Head of caudate nucleus (tissue), 42 donors: ENCODE results near the gene MEAK7.
"Not testable (repeated sequence)": the region's sequence is repeated elsewhere in the genome, so short reads cannot be mapped to it uniquely, and the experiment has no call there.

ENCODE experiments used
- DNase-seq, 42 donors: peaks; one replicate each; pipeline versions ENCODE4 v3.0.0 to v3.0.0-alpha.2; 2020 to 2021; ENCODE audit warnings: mixed read lengths in 7 of 42
- intact Hi-C: fragments of 100-400 bp; cut with DNase I; formaldehyde crosslinking; loops from one replicate; pipeline ENCODE4 v1.15.0; 2022

The MEAK7 gene

DNA sequence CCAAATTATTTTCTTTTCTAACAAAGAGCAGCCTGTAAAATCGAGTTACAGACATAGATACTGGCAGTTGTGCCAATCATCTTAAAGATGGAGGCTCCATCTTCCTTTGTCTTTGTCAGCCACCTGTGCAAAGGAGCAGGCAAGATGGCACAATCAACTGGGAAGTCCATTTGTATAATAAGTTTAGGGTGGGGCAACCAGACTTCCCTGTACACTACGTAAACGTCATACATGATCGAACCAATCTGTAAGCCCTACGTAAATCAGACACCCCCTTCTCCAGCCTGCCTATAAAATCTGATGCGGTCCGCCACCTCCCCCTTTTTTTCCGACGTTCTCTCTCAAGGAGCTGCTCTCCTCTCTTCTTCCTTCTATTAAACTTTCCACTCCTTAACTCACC, 31.4 kb upstream of the MEAK7 start:
- DNase-seq = no peak

DNA sequence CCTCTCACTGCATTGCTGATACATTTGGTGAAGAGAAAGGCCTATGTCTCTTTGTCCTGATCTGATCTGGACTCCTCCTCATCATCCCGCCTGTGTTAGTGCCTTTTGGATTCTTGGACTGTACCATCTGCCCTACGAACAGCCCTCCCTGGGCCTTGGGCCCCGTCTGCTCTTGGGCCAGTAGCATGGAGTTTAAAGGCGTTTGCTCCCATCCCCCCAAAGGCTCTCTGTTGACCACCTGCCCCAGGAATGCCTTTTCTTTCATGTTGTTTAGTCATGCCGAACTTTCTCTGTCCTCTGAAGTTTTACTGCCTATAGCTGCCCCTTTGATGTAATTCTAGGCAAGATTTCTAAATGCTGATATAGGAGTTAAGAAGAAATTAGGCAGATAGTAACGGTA, 30.9 kb upstream of the MEAK7 start:
- intact Hi-C loops = no loop called here
- DNase-seq = no peak

More for the DNA sequence above, 31.4 kb upstream of the MEAK7 start:
- intact Hi-C loops = no loop called here

DNA sequence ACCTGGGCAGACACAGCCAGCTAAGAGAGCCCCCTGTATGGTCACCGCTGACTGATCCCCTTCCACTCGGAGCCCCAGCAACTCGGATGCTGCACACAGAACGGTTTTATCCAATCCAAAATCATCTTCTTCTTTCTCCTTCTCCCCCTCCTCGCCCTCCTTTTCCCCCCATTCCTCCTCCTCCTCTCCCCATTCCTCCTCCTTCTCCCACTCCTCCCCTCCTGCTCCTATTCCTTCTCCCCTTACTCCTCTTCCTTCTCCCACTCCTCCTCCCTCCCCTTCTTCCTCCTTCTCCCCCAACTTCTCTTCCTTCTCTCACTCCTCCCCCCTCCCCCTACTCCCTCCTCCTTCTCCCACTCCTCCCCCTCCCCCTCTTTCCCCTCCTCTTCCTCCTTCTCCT, 30.4 kb upstream of the MEAK7 start:
- intact Hi-C loops = no loop called here

DNA sequence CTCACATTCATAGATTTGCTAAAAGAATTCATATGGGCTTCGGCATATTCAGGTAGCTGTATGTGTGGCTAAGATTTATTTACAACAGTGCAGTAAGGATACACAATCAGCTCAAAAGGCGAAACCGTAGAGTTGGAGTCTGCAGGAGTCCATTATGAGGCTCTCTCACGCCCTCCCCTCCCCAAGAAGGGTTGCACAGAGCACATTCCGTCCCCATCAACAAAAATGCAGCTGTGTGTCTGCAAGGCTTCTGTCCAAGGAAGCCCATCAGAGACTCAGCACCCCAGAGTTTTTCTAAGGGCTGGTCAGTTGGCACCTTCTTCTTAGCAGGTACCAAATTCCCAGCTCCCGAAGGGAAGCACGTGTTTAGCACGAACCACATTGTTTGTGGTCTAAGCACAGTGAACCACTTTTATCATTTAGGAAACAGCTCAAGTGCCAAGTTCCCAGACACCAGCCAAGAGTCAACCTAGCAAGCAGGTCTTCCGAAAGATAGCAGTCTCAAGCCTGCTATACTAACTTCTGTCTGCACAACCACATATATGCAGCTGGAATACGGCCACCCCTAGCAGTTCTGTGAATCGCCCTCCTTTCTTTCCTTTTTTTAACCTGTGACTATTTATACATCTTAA, 28.5 kb upstream of the MEAK7 start:
- intact Hi-C loops = no loop called here
- DNase-seq = no peak

More for the DNA sequence above, 30.4 kb upstream of the MEAK7 start:
- DNase-seq = no peak

DNA sequence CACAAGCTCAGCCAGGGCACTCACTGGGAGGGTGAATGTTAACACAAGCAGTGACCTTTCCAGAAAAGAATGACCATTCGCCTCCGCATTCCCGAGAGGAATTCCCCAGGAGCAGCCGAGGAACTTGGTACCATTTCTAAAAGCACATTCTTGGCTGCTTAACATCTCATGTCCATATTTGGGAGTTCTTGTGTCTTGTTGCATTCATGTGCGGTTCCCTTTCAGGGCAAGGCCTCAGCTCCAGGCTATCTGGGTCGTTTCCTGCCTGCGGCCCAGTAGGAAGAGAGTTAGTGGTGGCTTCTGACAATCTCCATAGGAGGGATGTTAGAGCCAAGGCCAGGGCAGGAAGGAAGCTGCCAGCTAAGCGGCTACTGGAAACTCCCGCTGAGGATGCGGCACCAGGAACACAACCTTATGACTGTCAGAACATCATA, 27.8 kb upstream of the MEAK7 start:
- intact Hi-C loops = no loop called here
- peak in 1 of 42 donors; percentile 18 for DNase-seq

DNA sequence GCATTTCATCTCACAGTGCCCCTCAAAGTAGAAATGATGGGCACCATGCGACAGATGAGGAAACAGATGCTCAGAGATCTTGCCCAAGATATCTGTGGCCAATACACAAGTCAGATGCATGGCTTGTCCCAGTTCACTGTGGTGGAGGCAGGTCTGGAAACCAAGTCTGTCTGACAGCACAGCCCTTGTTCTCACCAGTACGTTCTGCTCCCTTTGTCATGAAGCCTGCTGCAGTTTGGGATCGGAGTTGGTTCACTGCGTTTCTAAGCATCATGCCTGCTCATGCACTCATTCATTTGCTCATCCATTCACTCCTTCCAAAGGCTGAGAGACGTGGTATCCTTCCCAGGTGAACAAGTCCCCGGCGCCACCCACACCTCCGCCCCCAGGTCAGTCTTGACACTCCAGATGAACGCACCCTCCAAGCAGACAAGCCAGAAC, 27.2 kb upstream of the MEAK7 start:
- no peak for DNase-seq
- intact Hi-C loops = no loop called here

DNA sequence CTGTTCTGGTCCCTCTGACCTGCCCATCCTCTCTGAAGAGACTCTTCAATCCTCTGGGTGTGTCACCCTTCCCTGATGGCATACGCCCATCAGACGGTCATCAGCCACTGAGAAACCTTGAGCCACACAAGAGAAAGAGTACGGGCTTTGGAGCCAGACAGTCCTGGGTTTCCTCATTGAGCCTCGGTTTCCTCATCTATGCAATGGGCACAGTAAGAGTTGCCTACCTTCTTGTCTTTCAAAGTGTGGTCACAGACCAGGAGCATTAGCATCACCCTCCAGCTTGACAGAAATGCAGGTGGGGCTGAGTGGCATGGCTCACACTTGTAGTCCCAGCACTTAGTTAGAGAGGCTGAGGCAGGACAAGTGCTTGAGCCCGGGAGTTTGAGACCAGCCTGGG, 26.1 kb upstream of the MEAK7 start:
- no peak for DNase-seq
- intact Hi-C loops = no loop called here

DNA sequence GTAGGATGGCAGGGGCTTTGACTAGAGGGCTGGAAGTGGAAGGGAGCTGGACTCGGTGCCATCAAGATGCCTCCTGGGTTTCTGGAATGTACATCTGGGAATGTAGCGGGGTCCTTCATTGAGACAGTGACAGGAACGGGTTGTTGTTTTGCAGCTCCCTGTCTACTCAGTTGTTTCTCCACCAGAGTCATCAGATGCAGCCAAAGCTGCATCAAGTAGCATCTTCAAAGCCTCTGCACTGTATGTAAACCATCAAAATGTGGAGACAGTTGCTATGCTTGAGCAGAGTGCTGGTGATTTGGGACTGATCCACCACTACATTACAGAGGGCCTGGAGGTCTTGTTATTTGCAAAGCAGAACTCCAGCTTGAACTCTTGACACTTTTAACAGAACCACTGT, 25.1 kb upstream of the MEAK7 start:
- no peak for DNase-seq
- intact Hi-C loops = no loop called here

DNA sequence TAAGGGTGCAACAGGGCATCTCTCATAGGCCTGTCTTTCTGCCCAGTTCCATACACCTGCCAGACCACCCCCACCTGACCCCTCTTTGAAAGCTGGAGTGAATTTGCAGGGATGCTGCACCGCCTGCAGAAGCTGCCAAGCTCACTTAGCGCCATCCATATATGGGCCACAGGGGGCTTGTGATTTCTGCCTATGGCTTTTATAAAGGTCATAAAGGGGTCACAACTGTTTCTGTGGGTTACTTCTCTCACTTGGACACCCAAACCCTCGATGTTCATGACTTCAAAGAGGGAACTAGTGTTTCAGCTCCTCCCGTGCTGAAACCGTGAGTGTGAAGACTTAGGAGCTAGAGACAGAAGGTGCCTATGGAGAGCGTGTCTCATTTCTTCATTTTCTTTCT, 23.9 kb upstream of the MEAK7 start:
- DNase-seq = no peak
- intact Hi-C loops = no loop called here

DNA sequence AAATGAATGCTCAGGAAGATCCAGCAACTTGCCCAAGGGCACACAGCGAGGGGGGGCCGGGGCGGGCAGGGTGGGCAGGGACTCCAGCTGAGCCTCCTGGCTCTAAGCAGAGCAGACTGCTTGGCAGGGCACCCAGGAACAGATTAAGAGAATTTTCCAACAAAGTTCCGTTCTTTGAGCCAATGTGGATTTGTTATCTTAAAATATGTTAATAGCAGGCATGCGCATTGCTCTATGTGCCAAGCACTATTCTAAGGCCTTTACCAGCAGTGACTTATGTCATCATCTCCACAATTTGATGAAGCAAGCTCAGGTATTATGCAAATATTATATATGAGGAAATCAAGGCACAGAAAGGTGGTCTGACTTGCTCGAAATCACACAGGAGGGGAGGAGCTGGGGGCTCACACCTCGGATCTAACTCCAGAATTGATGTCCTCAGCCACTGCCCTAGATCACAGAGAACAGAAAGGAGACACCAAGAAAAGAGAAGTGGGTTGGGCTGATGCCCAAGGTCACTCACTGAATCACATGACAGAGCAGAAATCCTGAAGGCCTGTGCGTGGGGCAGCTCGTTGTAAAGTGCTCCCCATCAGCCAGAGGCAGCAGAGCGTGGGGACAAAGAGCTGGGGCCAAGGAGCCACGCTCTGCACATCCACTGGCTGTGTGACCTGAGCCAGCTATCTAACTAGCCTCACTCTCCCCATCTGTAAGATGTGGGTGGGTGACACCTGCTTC, 23.2 kb upstream of the MEAK7 start:
- intact Hi-C loops = no loop called here
- DNase-seq = peak in 1 of 42 donors; percentile 19

DNA sequence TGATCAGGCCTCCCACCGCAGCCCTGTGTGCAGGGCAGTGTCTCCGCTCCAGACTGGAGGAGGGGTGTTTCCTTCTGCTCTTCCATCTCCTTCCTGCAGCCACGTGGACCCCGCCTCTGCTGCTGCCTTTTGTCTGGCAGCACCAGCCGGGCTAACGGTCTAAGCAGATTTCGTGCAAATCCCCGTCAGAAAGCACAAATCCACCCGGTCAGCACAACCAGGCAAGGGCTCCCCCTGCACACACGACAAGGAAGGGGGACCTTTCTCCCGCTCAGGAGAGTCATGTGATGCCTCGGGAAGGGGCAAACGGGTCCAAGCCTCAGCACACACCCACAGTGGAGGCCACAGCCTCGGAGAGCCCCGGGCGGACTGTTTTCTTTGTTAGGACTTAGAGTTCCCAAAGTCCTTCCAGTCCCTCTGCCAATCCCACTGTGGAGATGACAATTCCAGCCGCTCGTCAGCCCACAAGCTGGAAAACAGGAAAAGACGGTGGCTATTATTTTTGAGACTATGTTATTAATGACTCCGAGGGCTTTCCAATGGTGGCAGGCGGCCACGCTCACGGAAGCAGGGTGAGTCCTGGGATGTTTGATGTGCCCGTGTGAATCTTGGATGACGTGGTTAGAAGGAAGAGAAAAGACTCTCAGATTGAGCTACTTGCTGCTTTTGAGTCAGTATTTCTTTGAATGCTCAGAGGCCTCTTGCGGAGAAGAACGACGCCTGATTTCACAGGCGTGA, 22.5 kb upstream of the MEAK7 start:
- intact Hi-C loops = no loop called here
- DNase-seq = peak in 1 of 42 donors; percentile 21

DNA sequence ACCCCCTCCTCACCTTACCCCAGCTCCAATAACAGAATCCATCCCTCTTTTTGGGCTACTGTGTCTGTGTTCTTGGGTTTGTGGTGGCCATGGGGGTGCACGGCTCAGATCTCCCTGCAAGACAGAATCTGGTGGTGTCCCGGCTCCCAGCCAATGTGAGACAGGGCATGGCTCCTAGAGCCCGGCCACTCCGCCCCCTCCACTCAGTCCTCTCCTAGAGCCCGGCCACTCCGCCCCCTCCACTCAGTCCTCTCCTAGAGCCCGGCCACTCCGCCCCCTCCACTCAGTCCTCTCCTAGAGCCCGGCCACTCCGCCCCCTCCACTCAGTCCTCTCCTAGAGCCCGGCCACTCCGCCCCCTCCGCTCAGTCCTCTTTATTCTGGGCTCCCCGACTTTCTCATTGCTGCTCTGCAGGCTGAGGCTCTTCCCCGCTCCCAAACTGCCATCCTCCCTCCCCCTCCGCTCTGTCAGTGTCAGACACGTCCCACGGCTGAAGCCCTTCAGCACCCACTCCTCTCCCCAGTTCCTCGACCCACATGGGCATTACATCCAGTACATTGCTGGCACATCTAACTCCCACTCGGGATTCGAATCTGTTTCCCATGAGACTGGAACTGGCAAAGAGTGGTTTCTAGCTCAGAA, 20.6 kb upstream of the MEAK7 start:
- intact Hi-C loops, DNase-seq: not testable (repeated sequence)

DNA sequence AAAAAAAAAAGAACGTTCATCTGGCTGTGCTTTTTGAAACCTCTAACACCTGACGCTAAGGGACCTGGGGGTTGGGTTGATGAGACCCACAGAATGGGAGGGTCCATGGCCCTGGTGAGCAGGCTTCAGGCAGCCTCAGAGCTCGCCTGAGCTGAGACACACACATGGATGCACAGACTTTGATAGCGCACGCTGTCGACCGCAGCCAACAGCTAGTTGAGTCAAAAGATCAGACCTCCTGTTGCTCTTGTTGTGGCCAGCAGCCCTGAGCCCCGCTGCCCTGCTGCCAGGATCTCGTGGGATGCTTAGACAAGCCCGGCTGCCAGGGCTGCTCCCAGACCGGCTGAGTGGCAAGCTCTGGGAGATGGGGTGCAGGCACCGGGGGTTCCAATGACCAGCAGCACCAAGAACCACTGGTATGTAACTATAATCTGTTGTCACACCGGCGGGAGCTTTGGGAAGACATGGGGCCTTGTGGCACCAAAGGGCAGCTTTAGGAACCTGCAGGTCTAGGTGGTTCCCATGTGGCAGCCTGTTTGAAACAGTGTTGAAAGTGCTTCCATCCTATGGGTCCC, 20.0 kb upstream of the MEAK7 start:
- intact Hi-C loops = no loop called here
- DNase-seq = no peak

DNA sequence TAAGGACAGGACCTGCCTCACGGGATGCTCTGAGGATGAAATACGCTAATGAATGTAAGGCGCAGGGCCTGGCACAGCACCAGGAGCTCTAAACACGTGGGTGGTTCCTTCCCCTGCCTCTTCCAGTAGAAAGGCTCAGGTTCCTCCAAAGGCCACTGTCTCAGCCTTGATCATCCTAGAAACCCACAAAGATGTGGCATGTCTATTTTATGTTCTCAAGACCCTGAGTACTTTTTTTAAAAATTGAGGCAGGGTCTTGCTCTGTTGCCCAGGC, 17.0 kb upstream of the MEAK7 start:
- no peak for DNase-seq
- intact Hi-C loops = no loop called here

DNA sequence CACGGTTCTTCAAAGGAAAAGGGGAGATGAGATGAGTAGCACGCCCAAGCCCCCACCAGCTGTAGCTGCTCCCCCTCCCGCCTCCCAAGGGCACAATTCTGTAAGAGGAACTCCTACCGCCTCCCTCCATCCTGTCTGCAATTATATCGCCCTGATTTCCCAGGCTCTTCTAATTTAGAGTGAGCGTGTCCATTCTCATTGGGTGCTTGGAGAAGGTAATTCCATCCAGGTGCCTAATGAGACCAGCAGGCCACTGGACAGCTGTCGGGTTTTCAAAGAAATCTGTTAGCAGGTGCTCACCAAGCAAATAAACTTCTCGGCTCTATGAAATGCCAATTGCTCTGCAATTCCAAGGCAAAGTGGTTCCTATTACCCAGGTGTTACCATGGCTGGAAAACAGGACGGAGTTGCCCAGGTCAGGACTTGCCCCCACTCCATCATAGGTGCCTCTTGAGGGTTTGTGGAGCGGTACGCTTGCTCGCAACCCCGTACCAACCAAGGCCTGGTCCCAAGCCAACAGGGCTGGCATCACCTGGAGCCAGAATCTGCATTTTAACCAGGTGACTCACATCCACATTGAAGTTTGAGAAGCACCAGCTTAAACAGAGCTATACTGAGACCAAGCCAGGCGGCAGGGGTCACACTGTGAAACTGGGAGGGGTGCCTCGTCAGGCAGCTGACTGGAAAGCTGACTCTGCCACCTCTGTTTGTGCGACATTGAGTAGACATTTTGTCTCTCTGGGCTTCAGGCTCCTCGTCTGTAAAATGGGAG, 16.5 kb upstream of the MEAK7 start:
- intact Hi-C loops = no loop called here
- DNase-seq = no peak

DNA sequence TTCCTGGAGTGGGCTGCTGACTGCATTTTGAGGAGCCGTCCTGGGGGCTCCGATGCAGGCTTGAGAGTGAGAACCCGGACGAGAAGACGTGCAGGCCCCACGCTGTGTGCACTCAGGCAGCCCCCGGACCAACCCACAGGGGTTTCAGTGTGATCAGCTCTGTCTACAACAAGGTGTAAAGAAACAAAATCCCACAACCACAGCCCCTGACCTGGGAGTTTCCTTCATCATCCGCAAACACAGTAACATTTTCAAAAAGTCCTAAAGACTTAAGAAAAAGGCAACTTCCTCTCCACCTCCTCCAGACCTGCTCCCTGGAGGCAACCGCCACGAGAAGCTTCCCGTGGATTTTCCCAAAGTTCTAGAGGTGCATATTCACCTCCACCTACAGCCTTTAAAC, 15.4 kb upstream of the MEAK7 start:
- no peak for DNase-seq
- intact Hi-C loops = loop anchor here (5.0 kb wide), 1 partner anchor 207 kb away; no protein-coding TSS in a partner anchor

DNA sequence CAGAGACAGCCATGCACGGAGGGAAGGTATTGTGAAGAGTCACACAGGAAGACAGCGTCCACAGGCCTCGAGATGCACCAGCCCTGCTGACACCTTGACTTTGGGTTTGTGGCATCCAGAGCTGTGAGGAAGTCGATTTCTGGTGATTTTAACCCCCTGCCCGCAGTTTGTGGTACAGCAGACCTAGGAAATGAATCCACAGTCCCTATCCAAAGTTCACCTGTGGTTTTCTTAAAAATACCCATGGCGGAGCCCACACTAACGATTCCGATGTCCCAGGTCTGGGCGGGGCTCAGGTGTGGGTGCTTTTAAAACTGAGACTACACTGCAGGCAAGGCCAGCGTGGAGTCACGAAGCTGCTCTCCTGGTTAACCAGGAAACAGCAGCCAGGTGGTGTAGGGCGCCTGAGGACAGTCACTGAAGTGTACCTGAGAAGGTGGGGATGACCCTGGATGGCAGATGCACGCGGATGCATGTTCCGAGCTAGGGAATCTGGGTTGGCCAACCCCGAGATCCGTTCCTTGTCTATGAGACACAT, 14.4 kb upstream of the MEAK7 start:
- intact Hi-C loops = loop anchor here (5.0 kb wide), 1 partner anchor 208 kb away; no protein-coding TSS in a partner anchor
- DNase-seq = no peak

DNA sequence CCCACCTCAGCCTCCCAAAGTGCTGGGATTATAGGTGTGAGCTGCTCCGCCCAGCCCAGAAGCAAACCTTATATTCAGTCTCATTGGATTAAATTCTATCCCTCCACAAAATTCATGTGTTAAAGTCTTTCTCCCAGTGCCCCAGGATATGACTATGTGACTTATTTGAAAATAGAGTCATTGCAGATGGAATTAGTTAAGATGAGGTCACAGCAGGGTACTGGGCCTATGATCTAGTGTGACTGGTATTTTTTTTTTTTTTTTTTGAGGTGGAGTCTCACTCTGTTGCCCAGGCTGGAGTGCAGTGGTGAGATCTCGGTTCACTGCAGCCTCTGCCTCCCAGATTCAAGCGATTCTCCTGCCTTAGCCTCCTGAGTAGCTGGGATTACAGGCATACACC, 13.8 kb upstream of the MEAK7 start:
- not testable (repeated sequence) for DNase-seq
- intact Hi-C loops = loop anchor here (5.0 kb wide), 1 partner anchor 209 kb away; no protein-coding TSS in a partner anchor
